Raji (cell line): ENCODE data around the gene PYM1.
A peak's percentile ranks its signal among the peaks of the same experiment; 100 is the strongest.

ENCODE experiments used
- POLR2A ChIP-seq: IDR thresholded peaks from 2 replicates; pipeline ENCODE4 v1.6.1; 2011; ENCODE audit warnings: low read depth, low read length, control low read depth; ENCODE audit not compliant: insufficient read depth

PYM1 gene

GRCh38 chr12:55927588-55928502 lies at the start of gene PYM1:
Gene PYM1, minus strand, starts transcription at chr12:55927894. Its CDS starts 133 bp downstream, at chr12:55927761.
- TF ChIP-seq POLR2A: peak; percentile 86

- no peak for TF ChIP-seq POLR2A
These were observed 46.6 kb upstream of the PYM1 start for GRCh38 chr12:55974308-55974730.

GRCh38 chr12:55973599-55974307 lies 46.1 kb upstream of the PYM1 start, which contains the start of gene RAB5B:
Gene RAB5B, plus strand, starts transcription at chr12:55974078. Its CDS starts 12,883 bp downstream, at chr12:55986961.
- TF ChIP-seq POLR2A: peak; percentile 87

- no peak for TF ChIP-seq POLR2A
These were observed 45.4 kb upstream of the PYM1 start for GRCh38 chr12:55972911-55973598.

GRCh38 chr12:55972456-55972855 lies 44.8 kb upstream of the PYM1 start:
- TF ChIP-seq POLR2A: no peak

- TF ChIP-seq POLR2A: no peak
These were observed 44.3 kb upstream of the PYM1 start for GRCh38 chr12:55972042-55972441.

GRCh38 chr12:55970775-55971174 lies 43.1 kb upstream of the PYM1 start:
- no peak for TF ChIP-seq POLR2A

GRCh38 chr12:55969356-55969755 lies 41.7 kb upstream of the PYM1 start:
- no peak for TF ChIP-seq POLR2A

GRCh38 chr12:55966408-55967281 lies 39.0 kb upstream of the PYM1 start, which contains the start of gene CDK2:
Gene CDK2, plus strand, starts transcription at chr12:55966830. Its CDS starts 179 bp downstream, at chr12:55967009.
- peak; percentile 88 for TF ChIP-seq POLR2A

GRCh38 chr12:55965941-55966407 lies 38.3 kb upstream of the PYM1 start, which contains the start of gene PMEL:
Gene PMEL, minus strand, starts transcription at chr12:55966042. Its CDS starts 31 bp downstream, at chr12:55966011.
- no peak for TF ChIP-seq POLR2A

- TF ChIP-seq POLR2A: no peak
These were observed 37.5 kb upstream of the PYM1 start for GRCh38 chr12:55965240-55965639.

GRCh38 chr12:55963760-55964159 lies 36.1 kb upstream of the PYM1 start:
- no peak for TF ChIP-seq POLR2A

GRCh38 chr12:55957106-55957859 lies 29.6 kb upstream of the PYM1 start:
- TF ChIP-seq POLR2A: no peak
